Suprapubic skin (tissue), 4 donors: ENCODE measurements around the gene SCYGR3.

Source experiments
- CTCF ChIP-seq, 2 donors: fragments of 200-600 bp in 1 of 2; fragments of 450-650 bp in 1 of 2; sonication (generic) in 1 of 2; IDR thresholded peaks; one replicate each; pipeline ENCODE4 v1.5.1; 2016 to 2019; ENCODE audit warnings: antibody characterized with exemption in 2 of 2, mild to moderate bottlenecking in 1 of 2, moderate library complexity in 1 of 2
- EP300 ChIP-seq: sonication (generic); formaldehyde crosslinking; IDR thresholded peaks from one replicate; pipeline ENCODE4 v1.6.1; 2017; ENCODE audit warnings: antibody characterized with exemption
- POLR2A ChIP-seq, 2 donors: fragments of 450-650 bp; IDR thresholded peaks; one replicate each; pipeline ENCODE4 v1.6.1; 2017; ENCODE audit warnings: antibody characterized with exemption in 2 of 2, mild to moderate bottlenecking in 2 of 2, moderate library complexity in 2 of 2
- POLR2AphosphoS5 ChIP-seq, 3 donors: sonication (generic); formaldehyde crosslinking; IDR thresholded peaks; one replicate each; pipeline ENCODE4 v1.6.1; 2017; ENCODE audit warnings: antibody characterized with exemption in 3 of 3

DNA sequence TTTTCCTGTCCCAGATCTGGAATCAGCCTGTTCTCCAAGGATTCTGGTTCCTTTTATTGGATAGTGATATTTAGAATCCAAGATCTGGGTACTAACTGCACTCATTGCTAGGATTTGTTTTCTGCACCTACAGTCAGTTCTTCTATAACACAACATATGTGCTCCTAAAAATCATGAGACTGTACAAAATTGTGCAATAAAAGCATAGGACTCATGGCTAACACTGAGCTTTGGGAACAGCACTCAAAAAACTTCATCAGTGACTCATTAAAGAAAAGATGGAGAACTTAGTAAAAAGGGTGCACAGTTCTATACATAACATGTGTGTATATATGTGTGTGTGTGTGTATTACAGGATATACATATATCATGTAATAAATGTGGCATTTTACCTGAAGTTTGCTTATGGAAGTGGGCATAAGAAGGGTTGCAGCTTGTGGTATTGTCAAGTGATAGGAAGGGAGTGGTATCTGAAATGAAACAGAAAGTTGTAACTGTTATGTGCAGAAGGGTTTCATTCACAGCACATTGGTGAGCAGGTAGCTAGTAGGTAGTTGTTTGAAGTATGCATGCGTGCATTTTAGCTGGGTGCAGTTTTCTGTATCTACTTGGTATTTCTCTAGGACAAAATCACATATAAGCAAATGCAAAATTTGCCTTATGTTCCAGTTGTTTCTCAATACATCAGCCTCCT is 21.8 kb downstream of the SCYGR3 start:
- TF ChIP-seq POLR2A (IDR thresholded peaks at IDR 0.05) (no peak), CTCF (IDR thresholded peaks at IDR 0.05) (no peak), EP300 (no peak), POLR2AphosphoS5 (IDR thresholded peaks at IDR 0.05) (no peak)
